ENCODE measurements around the gene SLC9A9.

Gene SLC9A9

GRCh38 chr3:143363949-143364348 lies 484.3 kb downstream of the SLC9A9 start:
- TF ChIP-seq, protein P1, sequence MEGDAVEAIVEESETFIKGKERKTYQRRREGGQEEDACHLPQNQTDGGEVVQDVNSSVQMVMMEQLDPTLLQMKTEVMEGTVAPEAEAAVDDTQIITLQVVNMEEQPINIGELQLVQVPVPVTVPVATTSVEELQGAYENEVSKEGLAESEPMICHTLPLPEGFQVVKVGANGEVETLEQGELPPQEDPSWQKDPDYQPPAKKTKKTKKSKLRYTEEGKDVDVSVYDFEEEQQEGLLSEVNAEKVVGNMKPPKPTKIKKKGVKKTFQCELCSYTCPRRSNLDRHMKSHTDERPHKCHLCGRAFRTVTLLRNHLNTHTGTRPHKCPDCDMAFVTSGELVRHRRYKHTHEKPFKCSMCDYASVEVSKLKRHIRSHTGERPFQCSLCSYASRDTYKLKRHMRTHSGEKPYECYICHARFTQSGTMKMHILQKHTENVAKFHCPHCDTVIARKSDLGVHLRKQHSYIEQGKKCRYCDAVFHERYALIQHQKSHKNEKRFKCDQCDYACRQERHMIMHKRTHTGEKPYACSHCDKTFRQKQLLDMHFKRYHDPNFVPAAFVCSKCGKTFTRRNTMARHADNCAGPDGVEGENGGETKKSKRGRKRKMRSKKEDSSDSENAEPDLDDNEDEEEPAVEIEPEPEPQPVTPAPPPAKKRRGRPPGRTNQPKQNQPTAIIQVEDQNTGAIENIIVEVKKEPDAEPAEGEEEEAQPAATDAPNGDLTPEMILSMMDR (IDR thresholded peaks at IDR 0.05; ENCODE audit: insufficient read depth, low read depth, low read length, missing control alignments) = no peak
- DNase-seq (ENCODE audit: low read depth) = no peak
- H3K4me3 ChIP-seq (ENCODE audit: low read length) = no peak overlapping the region

DNA sequence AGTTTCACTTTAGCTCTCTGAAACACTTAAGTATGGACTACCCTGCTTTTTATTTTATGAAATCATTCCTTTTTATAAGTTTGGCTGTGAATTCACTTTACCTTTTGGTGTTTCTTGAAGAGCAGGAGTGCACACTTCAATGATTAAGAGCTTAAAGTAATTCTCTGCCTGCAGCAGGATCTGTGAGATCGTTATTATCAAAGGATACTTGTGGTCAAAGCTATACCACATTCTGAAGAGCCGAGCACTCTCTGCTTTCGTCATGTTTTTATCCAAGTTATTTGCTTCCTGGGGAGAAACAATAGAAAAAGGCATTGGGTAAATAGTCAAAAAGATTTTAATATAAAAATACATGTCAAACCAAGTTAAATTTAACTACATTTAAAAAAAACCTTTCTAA lies 485.0 kb downstream of the SLC9A9 start:
- TF ChIP-seq, protein P1 (IDR thresholded peaks at IDR 0.05; ENCODE audit: insufficient read depth, low read depth, low read length, missing control alignments) = no peak
- H3K4me3 ChIP-seq (ENCODE audit: low read length) = no peak overlapping the region
- DNase-seq (ENCODE audit: low read depth) = peak; percentile 1

- TF ChIP-seq, protein P1 (IDR thresholded peaks at IDR 0.05; ENCODE audit: insufficient read depth, low read depth, low read length, missing control alignments) = no peak
- DNase-seq (ENCODE audit: low read depth) = no peak
- no peak overlapping the region for H3K4me3 ChIP-seq (ENCODE audit: low read length)
Observed at GRCh38 chr3:143362115-143362991, 485.9 kb downstream of the SLC9A9 start.

- DNase-seq (ENCODE audit: low read depth) = no peak
- H3K4me3 ChIP-seq (ENCODE audit: low read length) = no peak overlapping the region
- TF ChIP-seq, protein P1 (IDR thresholded peaks at IDR 0.05; ENCODE audit: insufficient read depth, low read depth, low read length, missing control alignments) = no peak
Observed at GRCh38 chr3:143361589-143361988, 486.7 kb downstream of the SLC9A9 start.

DNA sequence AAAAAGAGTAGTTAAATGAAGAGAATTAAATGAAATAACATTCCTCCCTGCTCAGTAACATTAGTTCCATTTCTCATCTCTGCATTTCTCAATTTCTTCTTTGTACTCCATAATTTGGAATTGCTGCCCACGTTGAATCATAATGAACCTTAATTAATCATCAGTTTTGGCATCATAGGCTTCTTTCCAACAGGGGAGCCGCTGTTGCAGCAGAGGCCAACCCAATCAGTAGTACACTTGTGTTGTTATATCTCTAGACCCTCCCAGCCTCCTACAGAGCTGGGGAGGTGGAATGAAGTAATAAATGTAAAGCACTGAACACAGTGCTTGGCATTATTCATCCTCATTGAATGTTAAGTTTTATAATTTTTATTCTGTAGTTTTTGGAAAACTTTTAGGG lies 488.0 kb downstream of the SLC9A9 start:
- DNase-seq (ENCODE audit: low read depth) = peak; percentile 22
- TF ChIP-seq, protein P1 (IDR thresholded peaks at IDR 0.05; ENCODE audit: insufficient read depth, low read depth, low read length, missing control alignments) = no peak
- H3K4me3 ChIP-seq (ENCODE audit: low read length) = no peak overlapping the region

GRCh38 chr3:143358793-143359491 lies 489.3 kb downstream of the SLC9A9 start:
- no peak for DNase-seq (ENCODE audit: low read depth)

More at GRCh38 chr3:143358793-143359491, 489.3 kb downstream of the SLC9A9 start:
- no peak overlapping the region for H3K4me3 ChIP-seq (ENCODE audit: low read length)
- TF ChIP-seq, protein P1 (IDR thresholded peaks at IDR 0.05; ENCODE audit: insufficient read depth, low read depth, low read length, missing control alignments) = no peak

Data from epithelial cell of esophagus (primary cell).